Mammary epithelial cell (primary cell): ENCODE data around the gene P4HA2.

Experiments
- EZH2 ChIP-seq: IDR thresholded peaks from 2 replicates; pipeline ENCODE4 v1.6.1; 2012; ENCODE audit warnings: low read length, inconsistent platforms, borderline replicate concordance
- TF ChIP-seq, protein P1 (sequence below), 2 donors: IDR thresholded peaks in 1 of 2; conservative IDR thresholded peaks in 1 of 2; 2 replicates each; pipeline ENCODE4 v1.5.1; 2011 to 2012; ENCODE audit warnings: inconsistent platforms in 2 of 2, low read length in 2 of 2, mild to moderate bottlenecking in 2 of 2, control low read depth in 1 of 2, low read depth in 1 of 2; ENCODE audit not compliant: insufficient read depth in 1 of 2; ENCODE audit errors: extremely low read depth in 1 of 2

DNA sequence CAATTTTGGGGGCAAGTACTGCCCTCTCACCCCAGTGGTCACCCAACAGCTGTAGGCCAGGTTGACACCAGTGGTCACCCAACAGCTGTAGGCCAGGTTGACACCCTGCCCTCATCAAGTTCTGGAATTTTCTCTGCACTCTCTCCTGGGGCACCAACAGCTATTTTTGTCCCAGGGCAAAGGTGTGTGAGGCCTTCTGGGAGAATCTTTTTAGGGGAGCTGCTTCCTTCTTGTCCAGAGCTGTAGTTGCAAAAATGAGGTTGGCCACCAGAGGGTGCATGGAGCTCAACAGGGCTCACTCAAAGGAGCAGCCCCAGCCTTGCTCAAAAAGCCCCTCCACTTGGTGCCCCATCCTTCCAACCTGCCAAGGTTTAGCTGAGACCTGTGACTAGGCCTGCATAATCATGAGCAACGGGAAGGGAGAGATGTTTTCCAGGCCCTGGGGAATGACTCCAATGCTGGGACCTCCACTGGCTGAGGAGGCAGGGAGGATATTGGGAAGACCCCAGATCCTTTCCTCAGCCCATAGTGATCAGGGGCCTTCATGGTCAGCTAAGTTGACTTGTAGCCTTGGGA, 10.6 kb upstream of the P4HA2 start:
- TF ChIP-seq, protein P1, sequence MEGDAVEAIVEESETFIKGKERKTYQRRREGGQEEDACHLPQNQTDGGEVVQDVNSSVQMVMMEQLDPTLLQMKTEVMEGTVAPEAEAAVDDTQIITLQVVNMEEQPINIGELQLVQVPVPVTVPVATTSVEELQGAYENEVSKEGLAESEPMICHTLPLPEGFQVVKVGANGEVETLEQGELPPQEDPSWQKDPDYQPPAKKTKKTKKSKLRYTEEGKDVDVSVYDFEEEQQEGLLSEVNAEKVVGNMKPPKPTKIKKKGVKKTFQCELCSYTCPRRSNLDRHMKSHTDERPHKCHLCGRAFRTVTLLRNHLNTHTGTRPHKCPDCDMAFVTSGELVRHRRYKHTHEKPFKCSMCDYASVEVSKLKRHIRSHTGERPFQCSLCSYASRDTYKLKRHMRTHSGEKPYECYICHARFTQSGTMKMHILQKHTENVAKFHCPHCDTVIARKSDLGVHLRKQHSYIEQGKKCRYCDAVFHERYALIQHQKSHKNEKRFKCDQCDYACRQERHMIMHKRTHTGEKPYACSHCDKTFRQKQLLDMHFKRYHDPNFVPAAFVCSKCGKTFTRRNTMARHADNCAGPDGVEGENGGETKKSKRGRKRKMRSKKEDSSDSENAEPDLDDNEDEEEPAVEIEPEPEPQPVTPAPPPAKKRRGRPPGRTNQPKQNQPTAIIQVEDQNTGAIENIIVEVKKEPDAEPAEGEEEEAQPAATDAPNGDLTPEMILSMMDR (conservative IDR thresholded peaks at IDR 0.05 in 1 of 2, IDR thresholded peaks at IDR 0.05 in 1 of 2; ENCODE audit: extremely low read depth in 1 of 2, insufficient read depth in 1 of 2, low read depth in 1 of 2, low read length in 2 of 2): peak; percentile 76 to 89
- no peak for TF ChIP-seq EZH2
